ENCODE data around the gene KCNIP4. TPM values are rescaled to one million over a fixed set of nuclear protein-coding genes. Genes with fewer than 3 reads are reported as not detected.
A peak's percentile ranks its signal among the peaks of the same experiment; 100 is the strongest.

The KCNIP4 gene
- total RNA-seq, 4 donors from 2014 or later, result 0.19 to 0.50 (median 0.34) TPM; not detected in 1

DNA sequence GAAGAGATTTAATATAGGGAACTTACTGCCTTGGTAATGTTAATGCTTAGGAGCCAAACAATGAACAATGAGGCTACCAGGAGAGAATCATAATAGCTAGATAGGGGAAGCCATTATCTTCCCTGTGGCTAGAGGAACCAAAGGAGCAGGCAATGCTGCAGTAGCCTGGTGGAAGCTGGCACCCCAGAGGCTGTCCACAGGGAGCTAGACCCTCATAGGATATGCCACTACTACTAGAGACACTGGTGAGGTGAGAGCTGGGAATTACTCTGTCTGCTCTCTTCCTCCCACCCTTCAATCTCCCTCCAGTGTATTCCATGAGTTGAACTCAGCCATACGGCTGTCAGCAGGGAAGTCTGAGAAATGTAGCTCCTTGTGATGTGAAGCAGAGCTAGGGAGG, 601.4 kb downstream of the KCNIP4 start:
- WGBS, result 25% methylated on average over 1 of the region's 1 CpG
- intact Hi-C loops (cut with DNase I), result no loop called here
- H3K27me3 ChIP-seq, result no peaks in the 10 kb centered on the region
- H3K4me3 ChIP-seq, result no peak overlapping the region
- no peak for TF ChIP-seq POLR2AphosphoS5 (IDR thresholded peaks at IDR 0.05)
- no peak for TF ChIP-seq EP300 (IDR thresholded peaks at IDR 0.05)
- no peak for TF ChIP-seq POLR2A (IDR thresholded peaks at IDR 0.05; ENCODE audit: low read depth)
- TF ChIP-seq, protein P1, sequence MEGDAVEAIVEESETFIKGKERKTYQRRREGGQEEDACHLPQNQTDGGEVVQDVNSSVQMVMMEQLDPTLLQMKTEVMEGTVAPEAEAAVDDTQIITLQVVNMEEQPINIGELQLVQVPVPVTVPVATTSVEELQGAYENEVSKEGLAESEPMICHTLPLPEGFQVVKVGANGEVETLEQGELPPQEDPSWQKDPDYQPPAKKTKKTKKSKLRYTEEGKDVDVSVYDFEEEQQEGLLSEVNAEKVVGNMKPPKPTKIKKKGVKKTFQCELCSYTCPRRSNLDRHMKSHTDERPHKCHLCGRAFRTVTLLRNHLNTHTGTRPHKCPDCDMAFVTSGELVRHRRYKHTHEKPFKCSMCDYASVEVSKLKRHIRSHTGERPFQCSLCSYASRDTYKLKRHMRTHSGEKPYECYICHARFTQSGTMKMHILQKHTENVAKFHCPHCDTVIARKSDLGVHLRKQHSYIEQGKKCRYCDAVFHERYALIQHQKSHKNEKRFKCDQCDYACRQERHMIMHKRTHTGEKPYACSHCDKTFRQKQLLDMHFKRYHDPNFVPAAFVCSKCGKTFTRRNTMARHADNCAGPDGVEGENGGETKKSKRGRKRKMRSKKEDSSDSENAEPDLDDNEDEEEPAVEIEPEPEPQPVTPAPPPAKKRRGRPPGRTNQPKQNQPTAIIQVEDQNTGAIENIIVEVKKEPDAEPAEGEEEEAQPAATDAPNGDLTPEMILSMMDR (IDR thresholded peaks at IDR 0.05), result no peak
- no peak for DNase-seq (ENCODE audit: extremely low spot score)
- peaks cover 0 to 20% (median 8%) of the 10 kb centered on the region in 4 donors for H3K9me3 ChIP-seq
- no peaks in the 10 kb centered on the region for H3K4me1 ChIP-seq
- no peak overlapping the region for H3K27ac ChIP-seq (replicated peaks in 1 of 4)
- no peaks in the 10 kb centered on the region for H3K36me3 ChIP-seq

DNA sequence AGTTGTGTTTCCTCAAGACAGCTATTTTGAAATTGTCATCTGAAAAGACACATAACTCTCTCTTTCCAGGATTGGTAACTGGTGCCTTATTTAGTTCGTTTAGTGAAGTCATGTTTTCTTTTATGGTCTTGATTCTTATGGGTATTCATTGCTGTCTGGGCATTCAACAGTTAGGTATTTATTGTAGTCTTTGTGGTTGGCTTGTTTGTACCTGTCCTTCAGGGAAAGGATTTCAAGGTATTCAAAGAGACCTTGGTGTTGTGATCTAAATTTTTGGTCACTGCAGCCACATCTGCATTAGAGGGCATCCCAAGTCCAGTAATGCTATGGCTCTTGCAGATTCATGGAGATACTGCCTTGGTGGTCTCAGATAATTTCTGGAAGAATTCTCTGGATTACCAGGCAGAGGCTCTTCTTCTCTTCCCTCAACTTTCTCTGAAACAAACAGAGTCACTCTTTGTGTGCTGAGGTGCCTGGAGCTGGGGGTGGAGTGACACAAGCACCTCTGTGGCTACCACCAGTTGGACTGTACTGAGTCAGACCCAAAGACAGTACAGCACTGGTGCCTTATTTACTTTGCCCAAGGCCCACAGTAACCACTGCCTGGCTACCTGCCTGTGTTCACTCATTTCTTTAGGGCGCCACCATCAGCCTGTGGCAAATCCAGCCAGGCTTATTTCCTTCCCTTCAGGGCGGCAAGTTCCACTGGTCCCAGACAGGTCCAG, 620.4 kb downstream of the KCNIP4 start:
- WGBS, result 95% methylated on average over 3 of the region's 3 CpGs
- Histone ChIP-seq H3K27me3 (no peaks in the 10 kb centered on the region), H3K4me1 (no peaks in the 10 kb centered on the region), H3K9me3 (peaks cover 0 to 20% (median 9%) of the 10 kb centered on the region in 4 donors), H3K4me3 (no peak overlapping the region), H3K36me3 (no peaks in the 10 kb centered on the region), H3K27ac (replicated peaks in 1 of 4) (no peak overlapping the region)
- intact Hi-C loops (cut with DNase I), result no loop called here
- no peak for DNase-seq (ENCODE audit: extremely low spot score)
- TF ChIP-seq, protein P1 (IDR thresholded peaks at IDR 0.05), result no peak
- TF ChIP-seq POLR2AphosphoS5 (IDR thresholded peaks at IDR 0.05) (no peak), POLR2A (IDR thresholded peaks at IDR 0.05; ENCODE audit: low read depth) (no peak), EP300 (IDR thresholded peaks at IDR 0.05) (no peak)

DNA sequence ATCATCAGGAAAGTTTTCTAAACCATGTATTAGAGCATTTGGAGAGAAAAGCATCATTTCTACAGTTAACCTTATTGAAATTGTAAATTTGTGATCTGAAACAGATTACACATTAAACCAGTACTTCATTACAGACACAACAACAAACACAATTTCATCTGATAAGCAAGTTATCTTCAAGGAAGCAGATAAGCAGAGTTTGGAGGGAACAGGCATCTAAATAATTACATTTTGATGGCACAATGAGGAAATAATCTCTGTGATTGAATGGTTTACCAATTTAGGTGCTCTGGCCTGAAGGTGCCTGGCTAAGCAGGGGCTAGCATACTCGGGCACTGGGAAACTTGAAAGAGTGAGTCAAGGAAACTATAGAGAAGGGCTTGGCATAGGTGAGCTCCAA, 628.5 kb downstream of the KCNIP4 start:
- Histone ChIP-seq H3K4me1 (no peaks in the 10 kb centered on the region), H3K27me3 (no peaks in the 10 kb centered on the region), H3K36me3 (no peaks in the 10 kb centered on the region), H3K27ac (replicated peaks in 1 of 4) (no peak overlapping the region), H3K9me3 (peaks cover 0 to 9% (median 2%) of the 10 kb centered on the region in 4 donors), H3K4me3 (no peak overlapping the region)
- 88% methylated on average over 1 of the region's 1 CpG for WGBS
- DNase-seq (ENCODE audit: extremely low spot score), result no peak
- intact Hi-C loops (cut with DNase I), result no loop called here
- TF ChIP-seq, protein P1 (IDR thresholded peaks at IDR 0.05), result no peak
- no peak for TF ChIP-seq EP300 (IDR thresholded peaks at IDR 0.05)
- no peak for TF ChIP-seq POLR2A (IDR thresholded peaks at IDR 0.05; ENCODE audit: low read depth)
- no peak for TF ChIP-seq POLR2AphosphoS5 (IDR thresholded peaks at IDR 0.05)

GRCh38 chr4:21307709-21308108, 640.9 kb downstream of the KCNIP4 start:
- WGBS, result 67% methylated on average over 3 of the region's 3 CpGs
- H3K27ac ChIP-seq (replicated peaks in 1 of 4), result no peak overlapping the region
- no peaks in the 10 kb centered on the region for H3K36me3 ChIP-seq
- H3K27me3 ChIP-seq, result peaks cover 0 to 5% (median 0%) of the 10 kb centered on the region in 4 donors
- no peak overlapping the region for H3K4me3 ChIP-seq
- peaks cover 0 to 7% (median 2%) of the 10 kb centered on the region in 4 donors for H3K4me1 ChIP-seq
- intact Hi-C loops (cut with DNase I), result no loop called here
- no peak for DNase-seq (ENCODE audit: extremely low spot score)
- no peaks in the 10 kb centered on the region for H3K9me3 ChIP-seq
- TF ChIP-seq POLR2A (IDR thresholded peaks at IDR 0.05; ENCODE audit: low read depth), result no peak
- TF ChIP-seq, protein P1 (IDR thresholded peaks at IDR 0.05), result no peak

DNA sequence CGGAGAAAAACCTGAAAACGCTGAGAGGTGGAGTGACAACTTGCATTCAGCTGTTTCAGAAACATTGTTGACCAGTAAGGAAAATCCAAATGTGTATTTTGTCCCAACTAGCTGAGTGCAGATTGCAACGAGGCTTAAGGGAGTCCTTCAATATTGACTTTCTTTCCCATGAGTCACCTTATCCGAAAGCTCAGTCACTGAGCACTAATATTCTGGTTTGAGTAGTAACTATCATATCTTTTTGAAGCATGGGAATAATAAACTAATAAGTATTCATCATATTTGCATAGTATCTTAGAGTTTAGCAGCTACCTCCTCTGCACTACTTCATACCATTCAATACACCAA, 644.1 kb downstream of the KCNIP4 start:
- peaks cover 0 to 7% (median 2%) of the 10 kb centered on the region in 4 donors for H3K4me1 ChIP-seq
- no peak for DNase-seq (ENCODE audit: extremely low spot score)
- WGBS, result 19% methylated on average over 4 of the region's 4 CpGs
- no peak overlapping the region for H3K27ac ChIP-seq (replicated peaks in 1 of 4)
- intact Hi-C loops (cut with DNase I), result no loop called here
- no peaks in the 10 kb centered on the region for H3K9me3 ChIP-seq
- peak overlapping the region in 1 of 4 donors; percentile 24 for H3K4me3 ChIP-seq
- no peak for TF ChIP-seq EP300 (IDR thresholded peaks at IDR 0.05)
- no peak for TF ChIP-seq POLR2AphosphoS5 (IDR thresholded peaks at IDR 0.05)
- TF ChIP-seq POLR2A (IDR thresholded peaks at IDR 0.05; ENCODE audit: low read depth), result no peak
- TF ChIP-seq, protein P1 (IDR thresholded peaks at IDR 0.05), result no peak
- no peaks in the 10 kb centered on the region for H3K36me3 ChIP-seq
- H3K27me3 ChIP-seq, result peaks cover 0 to 5% (median 0%) of the 10 kb centered on the region in 4 donors

All from esophagus muscularis mucosa (tissue), 4 donors.